HG02678 (cell line): ENCODE data around the gene MAML2.

Experiments
- ATAC-seq: cut with Tn5 transposase; IDR thresholded peaks from one replicate; pipeline ENCODE4 v1.9.1; 2021; ENCODE audit warnings: mild to moderate bottlenecking, moderate library complexity; ENCODE audit not compliant: unreplicated experiment

Gene MAML2

GRCh38 chr11:96109331-96110030, 233.5 kb downstream of the MAML2 start:
- no peak for ATAC-seq

- no peak for ATAC-seq
Observed at GRCh38 chr11:96107143-96107824, 235.7 kb downstream of the MAML2 start.

- ATAC-seq = no peak
Observed at GRCh38 chr11:96106645-96107044, 236.3 kb downstream of the MAML2 start.

GRCh38 chr11:96105944-96106343, 237.1 kb downstream of the MAML2 start:
- no peak for ATAC-seq

- ATAC-seq = no peak
Observed at GRCh38 chr11:96105197-96105895, 237.6 kb downstream of the MAML2 start.

- no peak for ATAC-seq
Observed at GRCh38 chr11:96104496-96104895, 238.5 kb downstream of the MAML2 start.

GRCh38 chr11:96103721-96104120, 239.3 kb downstream of the MAML2 start:
- ATAC-seq = no peak

GRCh38 chr11:96103102-96103501, 239.9 kb downstream of the MAML2 start:
- ATAC-seq = no peak

GRCh38 chr11:96102664-96103078, 240.3 kb downstream of the MAML2 start:
- ATAC-seq = no peak

- no peak for ATAC-seq
Observed at GRCh38 chr11:96101146-96101545, 241.8 kb downstream of the MAML2 start.

- no peak for ATAC-seq
Observed at GRCh38 chr11:96098511-96099241, 244.3 kb downstream of the MAML2 start.

GRCh38 chr11:96097844-96098421, 245.1 kb downstream of the MAML2 start:
- ATAC-seq = no peak

GRCh38 chr11:96096360-96096759, 246.6 kb downstream of the MAML2 start:
- no peak for ATAC-seq

- no peak for ATAC-seq
Observed at GRCh38 chr11:96095884-96096303, 247.1 kb downstream of the MAML2 start.

GRCh38 chr11:96094156-96094555, 248.8 kb downstream of the MAML2 start:
- ATAC-seq = no peak

- no peak for ATAC-seq
Observed at GRCh38 chr11:96092511-96092910, 250.5 kb downstream of the MAML2 start.

GRCh38 chr11:96091476-96091875, 251.5 kb downstream of the MAML2 start:
- no peak for ATAC-seq

- no peak for ATAC-seq
Observed at GRCh38 chr11:96090711-96091110, 252.3 kb downstream of the MAML2 start.

- no peak for ATAC-seq
Observed at GRCh38 chr11:96088914-96089313, 254.1 kb downstream of the MAML2 start.

GRCh38 chr11:96086111-96086510, 256.9 kb downstream of the MAML2 start:
- ATAC-seq = no peak
